K562 (cell line): ENCODE results near the gene NLK. TPM values are rescaled to one million over a fixed set of nuclear protein-coding genes. Genes with fewer than 3 reads are reported as not detected.

Experiments used
- ADNP ChIP-seq: fragments of 200-800 bp; sonication (Bioruptor generic); IDR thresholded peaks from 2 replicates; pipeline ENCODE4 v1.6.1; 2016; ENCODE audit warnings: missing genetic modification characterization, missing compliant biosample characterization
- ATF2 ChIP-seq: sonication (generic); formaldehyde crosslinking; IDR thresholded peaks from 2 replicates; pipeline ENCODE4 v1.8.1; 2022; ENCODE audit warnings: missing genetic modification reagents
- BDP1 ChIP-seq: IDR thresholded peaks from 3 replicates; pipeline ENCODE4 v1.6.1; 2011; ENCODE audit not compliant: insufficient read length, insufficient read depth
- DIDO1 ChIP-seq: fragments of 450-650 bp; IDR thresholded peaks from 2 replicates; pipeline ENCODE4 v1.6.1; 2016; ENCODE audit warnings: low read depth, missing biosample characterization, missing genetic modification characterization
- DNMT1 ChIP-seq: fragments of 450-650 bp; IDR thresholded peaks from 2 replicates; pipeline ENCODE4 v1.6.1; 2016; ENCODE audit warnings: antibody characterized with exemption, mild to moderate bottlenecking
- HEY1 ChIP-seq: fragments of 250-450 bp; sonication (Bioruptor Pico); IDR thresholded peaks from 2 replicates; pipeline ENCODE4 v1.5.0; 2020; ENCODE audit warnings: mild to moderate bottlenecking, moderate library complexity, borderline replicate concordance
- HIVEP1 ChIP-seq: fragments of 250-450 bp; sonication (Bioruptor Pico); IDR thresholded peaks from 2 replicates; pipeline ENCODE4 v1.4.0; 2020; ENCODE audit warnings: mild to moderate bottlenecking
- HNRNPH1 ChIP-seq: fragments of 200-400 bp; formaldehyde crosslinking; optimal IDR thresholded peaks from 2 replicates; pipeline ENCODE3; 2017; ENCODE audit warnings: low read depth, mild to moderate bottlenecking, low read length, moderate library complexity
- JUND ChIP-seq, 2 experiments: IDR thresholded peaks; 2 replicates in 1 of 2; 3 replicates in 1 of 2; pipeline ENCODE4 v1.6.1; 2011; ENCODE audit warnings: borderline replicate concordance in 2 of 2, low read depth in 2 of 2, low read length in 2 of 2, improper control_type of control experiment in 1 of 2, missing biosample characterization in 1 of 2, missing genetic modification characterization in 1 of 2, missing genetic modification reagents in 1 of 2
- KAT2B ChIP-seq: IDR thresholded peaks from one replicate; pipeline ENCODE4 v1.6.1; 2012; ENCODE audit warnings: low read depth, mild to moderate bottlenecking, control low read depth, inconsistent platforms, low read length, moderate library complexity
- PATZ1 ChIP-seq: fragments of 250-450 bp; sonication (Bioruptor Pico); IDR thresholded peaks from 2 replicates; pipeline ENCODE4 v1.5.0; 2020; ENCODE audit warnings: mild to moderate bottlenecking, borderline replicate concordance
- PHB ChIP-seq: fragments of 250-450 bp; sonication (Bioruptor Pico); IDR thresholded peaks from 2 replicates; pipeline ENCODE4 v1.5.0; 2021
- SFPQ ChIP-seq: fragments of 200-400 bp; formaldehyde crosslinking; IDR thresholded peaks from 2 replicates; pipeline ENCODE4 v1.6.1; 2017; ENCODE audit warnings: mild to moderate bottlenecking, low read depth, low read length, moderate library complexity
- STAT5B ChIP-seq: fragments of 250-450 bp; sonication (Bioruptor Pico); IDR thresholded peaks from 2 replicates; pipeline ENCODE4 v1.8.0; 2021; ENCODE audit warnings: mild to moderate bottlenecking, inconsistent platforms
- UBTF ChIP-seq, 2 experiments: IDR thresholded peaks; 2 replicates each; pipeline ENCODE4 v1.6.1; 2012; ENCODE audit warnings: improper control_type of control experiment in 2 of 2, low read depth in 2 of 2, low read length in 2 of 2, borderline replicate concordance in 1 of 2
- ZBTB5 ChIP-seq: fragments of 450-650 bp; IDR thresholded peaks from 2 replicates; pipeline ENCODE4 v1.6.1; 2017; ENCODE audit warnings: antibody characterized with exemption
- ZBTB8A ChIP-seq: fragments of 450-650 bp; IDR thresholded peaks from 2 replicates; pipeline ENCODE4 v1.6.1; 2018; ENCODE audit warnings: mild to moderate bottlenecking, moderate library complexity; ENCODE audit not compliant: partially characterized antibody
- ZNF668 ChIP-seq: fragments of 250-450 bp; sonication (Bioruptor Pico); IDR thresholded peaks from 2 replicates; pipeline ENCODE4 v1.8.0; 2022; ENCODE audit warnings: mild to moderate bottlenecking, inconsistent platforms
- polyA plus RNA-seq, 8 experiments: library from polyadenylated mRNA; depleted of rRNA in 4 of 8; stranded (reverse) in 5 of 8; unstranded in 3 of 8; fragments of >200 nt; fragmentation: Nextera tagmentation in 2 of 8; fragmentation: Illumina TruSeq in 1 of 8; extraction: Ambion mirVana in 2 of 8; extraction: Trizol in 1 of 8; gene quantifications; 2 replicates each; pipeline versions ENCODE4 v1.2.1 to v1.2.3, GENCODE V29; 2011 to 2014; ENCODE audit warnings: inconsistent platforms in 1 of 8, missing spikeins in 1 of 8
- total RNA-seq, 7 experiments: library from RNA; depleted of rRNA in 6 of 7; stranded (reverse); fragments of >200 nt in 6 of 7; fragmentation: Illumina TruSeq in 2 of 7; extraction: Trizol in 2 of 7; gene quantifications; 2 replicates each; pipeline versions ENCODE4 v1.2.1 to v1.2.3, GENCODE V29; 2011 to 2021; ENCODE audit warnings: low replicate concordance in 1 of 7

The NLK gene
- total and polyA plus RNA-seq, 9 of the 15 experiments (the other 6 are each of a cell fraction or from before 2014, with no cell fraction given): 10.9 to 59.6 (median 26.7) TPM

- TF ChIP-seq ATF2 (CRISPR knock-in tag) (no peak), ZNF668 (CRISPR knock-in tag) (no peak), JUND (IDR thresholded peaks at IDR 0.05; ENCODE audit: borderline replicate concordance, low read depth, low read length) (peak; percentile 75), JUND (tag; IDR thresholded peaks at IDR 0.05; ENCODE audit: borderline replicate concordance, low read depth, low read length) (peak; percentile 83; the same call in 2 of the 3 replicates), ZBTB8A (no peak), SFPQ (no peak), HEY1 (CRISPR knock-in tag) (peak; percentile 91), UBTF (IDR thresholded peaks at IDR 0.05; ENCODE audit: borderline replicate concordance in 1 of 2, low read depth in 2 of 2, low read length in 2 of 2) (no peak), BDP1 (no peak), PHB (CRISPR knock-in tag) (no peak), KAT2B (no peak), STAT5B (CRISPR knock-in tag) (no peak), DIDO1 (tag) (no peak), ADNP (tag) (no peak), HIVEP1 (CRISPR knock-in tag) (no peak), DNMT1 (no peak), ZBTB5 (no peak), PATZ1 (CRISPR knock-in tag) (no peak), HNRNPH1 (no peak)
Measured at GRCh38 chr17:28173031-28173561, 130.6 kb downstream of the NLK start (continued).
